T-helper 2 cell treated with Interferon-gamma antibody and Interleukin-4, amounts not matched to agents 5 μg/mL and 100 μg/mL, for 36 hours (primary cell): ENCODE measurements around the gene AP4M1.

ENCODE experiments used
- DNase-seq: peaks from one replicate; pipeline ENCODE4 v3.0.0; 2021; ENCODE audit warnings: low spot score
- H3K27ac Mint-ChIP-seq: one replicate; pipeline ENCODE4 v1.8.0; 2021; ENCODE audit warnings: mild to moderate bottlenecking, mixed read lengths
- H3K27me3 Mint-ChIP-seq: one replicate; pipeline ENCODE4 v1.8.0; 2021; ENCODE audit warnings: low read depth, mixed read lengths
- H3K36me3 Mint-ChIP-seq: one replicate; pipeline ENCODE4 v1.8.0; 2021; ENCODE audit warnings: low read depth, mixed read lengths
- H3K4me1 Mint-ChIP-seq: one replicate; pipeline ENCODE4 v1.8.0; 2021; ENCODE audit warnings: low read depth, mixed read lengths
- H3K4me3 Mint-ChIP-seq: one replicate; pipeline ENCODE4 v1.8.0; 2022; ENCODE audit warnings: mild to moderate bottlenecking, moderate library complexity, mixed read lengths
- H3K9me3 Mint-ChIP-seq: one replicate; pipeline ENCODE4 v1.8.0; 2021; ENCODE audit warnings: mixed read lengths

The AP4M1 gene

GRCh38 chr7:100075418-100075817 lies 26.0 kb upstream of the AP4M1 start:
- no peak overlapping the region for H3K4me3 Mint-ChIP-seq
- H3K4me1 Mint-ChIP-seq = peaks cover 17% of the 10 kb centered on the region
- H3K27me3 Mint-ChIP-seq = no peaks in the 10 kb centered on the region
- no peak overlapping the region for H3K27ac Mint-ChIP-seq
- H3K36me3 Mint-ChIP-seq = peaks cover 83% of the 10 kb centered on the region
- H3K9me3 Mint-ChIP-seq = peaks cover 40% of the 10 kb centered on the region
- no peak for DNase-seq

DNA sequence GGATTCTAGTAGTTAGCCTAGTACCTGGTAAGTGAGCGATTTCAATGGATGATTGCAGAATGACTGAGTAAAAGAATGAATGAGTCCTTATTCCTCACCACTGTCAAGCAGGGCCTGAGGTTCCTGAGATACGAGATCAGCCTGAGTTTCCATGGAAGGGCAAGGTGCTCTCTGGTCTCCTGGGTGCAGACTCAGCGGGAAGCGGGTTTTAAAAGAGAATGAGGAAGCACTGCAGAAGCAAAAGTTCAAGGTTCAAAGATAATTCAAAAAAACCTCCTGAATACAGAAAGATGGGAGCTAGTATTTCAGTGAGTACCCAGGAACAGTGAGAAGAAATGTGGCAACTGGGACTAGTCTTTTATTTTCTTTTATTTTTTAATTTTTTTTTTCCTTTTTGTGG lies 24.2 kb upstream of the AP4M1 start:
- Mint-ChIP-seq H3K36me3 (peaks cover 70% of the 10 kb centered on the region), H3K9me3 (peaks cover 22% of the 10 kb centered on the region), H3K4me1 (peaks cover 25% of the 10 kb centered on the region), H3K4me3 (no peak overlapping the region), H3K27me3 (no peaks in the 10 kb centered on the region), H3K27ac (no peak overlapping the region)
- no peak for DNase-seq

GRCh38 chr7:100079024-100079560 lies 22.4 kb upstream of the AP4M1 start:
- Mint-ChIP-seq H3K27me3 (no peaks in the 10 kb centered on the region), H3K4me1 (peaks cover 33% of the 10 kb centered on the region), H3K27ac (no peak overlapping the region), H3K36me3 (peaks cover 53% of the 10 kb centered on the region), H3K9me3 (peaks cover 15% of the 10 kb centered on the region), H3K4me3 (peak overlapping the region; percentile 34)
- no peak for DNase-seq

DNA sequence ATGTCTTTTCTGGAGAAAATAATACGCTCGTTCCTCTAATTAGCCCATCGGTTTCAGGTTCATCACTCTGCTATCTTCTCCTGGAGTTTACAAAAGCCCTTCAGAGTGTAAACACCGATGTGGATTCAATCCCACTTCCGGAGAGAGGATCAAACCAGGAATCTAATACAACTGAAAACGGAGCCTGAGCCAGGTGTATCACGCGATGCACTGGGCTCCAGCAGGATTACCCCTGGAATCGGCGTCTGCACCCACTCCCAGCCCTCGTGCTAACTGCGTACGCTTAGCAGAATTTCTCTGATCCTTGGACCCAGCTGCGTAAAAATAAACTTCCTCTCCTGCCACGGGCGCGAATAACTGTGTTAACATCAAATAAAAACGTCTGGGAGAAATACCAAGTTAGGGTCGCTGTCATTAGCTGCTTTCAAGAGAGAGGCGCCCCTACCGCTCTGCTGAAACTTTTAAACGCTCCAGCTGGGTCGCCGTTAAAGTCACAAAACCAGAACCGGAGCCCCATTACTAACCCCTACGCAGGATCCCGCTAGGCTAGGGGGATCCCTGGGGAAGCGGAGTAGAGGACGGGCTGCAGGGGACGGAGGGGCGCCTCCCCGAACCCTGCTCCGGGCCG lies 20.4 kb upstream of the AP4M1 start:
- Mint-ChIP-seq H3K27ac (peak overlapping the region; percentile 77), H3K9me3 (peaks cover 5% of the 10 kb centered on the region), H3K36me3 (peaks cover 33% of the 10 kb centered on the region), H3K27me3 (peaks cover 4% of the 10 kb centered on the region), H3K4me1 (peaks cover 31% of the 10 kb centered on the region), H3K4me3 (peak overlapping the region; percentile 91)
- no peak for DNase-seq

GRCh38 chr7:100081535-100082102 lies 19.8 kb upstream of the AP4M1 start, which contains the start of gene ZNF3:
Gene ZNF3 (minus strand): TSS chr7:100081723. CDS start chr7:100077357, 4,366 bp downstream.
- Mint-ChIP-seq H3K36me3 (peaks cover 27% of the 10 kb centered on the region), H3K4me1 (peaks cover 30% of the 10 kb centered on the region), H3K27ac (peak within 1 kb of the TSS; percentile 93), H3K9me3 (peaks cover 4% of the 10 kb centered on the region), H3K4me3 (peak within 1 kb of the TSS; percentile 91), H3K27me3 (peaks cover 5% of the 10 kb centered on the region)
- peak; percentile 99 for DNase-seq

- Mint-ChIP-seq H3K4me1 (peaks cover 30% of the 10 kb centered on the region), H3K27ac (peak overlapping the region; percentile 93), H3K27me3 (peaks cover 5% of the 10 kb centered on the region), H3K9me3 (no peaks in the 10 kb centered on the region), H3K4me3 (peak overlapping the region; percentile 91), H3K36me3 (peaks cover 21% of the 10 kb centered on the region)
- no peak for DNase-seq
Observed at GRCh38 chr7:100082978-100083377, 18.5 kb upstream of the AP4M1 start.

GRCh38 chr7:100085515-100085914 lies 15.9 kb upstream of the AP4M1 start:
- no peak overlapping the region for H3K27ac Mint-ChIP-seq
- H3K36me3 Mint-ChIP-seq = peaks cover 16% of the 10 kb centered on the region
- no peak for DNase-seq
- peaks cover 32% of the 10 kb centered on the region for H3K4me1 Mint-ChIP-seq
- H3K4me3 Mint-ChIP-seq = no peak overlapping the region
- peaks cover 5% of the 10 kb centered on the region for H3K27me3 Mint-ChIP-seq
- H3K9me3 Mint-ChIP-seq = no peaks in the 10 kb centered on the region

- peak overlapping the region; percentile 52 for H3K4me3 Mint-ChIP-seq
- peaks cover 33% of the 10 kb centered on the region for H3K4me1 Mint-ChIP-seq
- DNase-seq = no peak
- H3K36me3 Mint-ChIP-seq = peaks cover 27% of the 10 kb centered on the region
- no peak overlapping the region for H3K27ac Mint-ChIP-seq
- H3K9me3 Mint-ChIP-seq = no peaks in the 10 kb centered on the region
- peaks cover 5% of the 10 kb centered on the region for H3K27me3 Mint-ChIP-seq
Observed at GRCh38 chr7:100087055-100087750, 14.2 kb upstream of the AP4M1 start.

DNA sequence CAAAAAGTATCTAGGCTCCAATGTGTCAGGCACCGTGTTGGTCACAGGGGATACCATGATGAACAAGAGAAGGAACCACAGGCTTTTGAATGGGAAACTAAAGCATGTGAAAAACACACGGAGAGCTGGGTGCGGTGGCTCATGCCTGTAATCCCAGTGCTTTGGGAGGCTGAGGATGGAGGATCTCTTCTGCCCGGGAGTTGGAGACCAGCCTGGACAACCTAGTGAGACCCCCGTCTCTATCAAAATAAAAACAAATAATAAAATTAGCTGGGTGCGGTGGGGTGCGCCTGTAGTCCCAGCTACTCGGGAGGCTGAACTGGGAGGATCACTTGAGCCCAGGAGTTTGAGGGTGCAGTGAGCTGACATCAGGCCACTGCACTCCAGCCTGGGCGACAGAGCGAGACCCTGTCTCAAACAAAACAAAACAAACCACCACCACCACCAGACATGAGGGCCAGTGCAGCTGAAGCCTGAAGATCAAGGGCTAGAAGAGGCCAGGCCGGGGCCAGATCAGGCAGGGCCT lies 13.3 kb upstream of the AP4M1 start:
- peaks cover 37% of the 10 kb centered on the region for H3K36me3 Mint-ChIP-seq
- H3K9me3 Mint-ChIP-seq = no peaks in the 10 kb centered on the region
- no peak for DNase-seq
- peak overlapping the region; percentile 90 for H3K27ac Mint-ChIP-seq
- H3K4me3 Mint-ChIP-seq = peak overlapping the region; percentile 94
- peaks cover 5% of the 10 kb centered on the region for H3K27me3 Mint-ChIP-seq
- peaks cover 25% of the 10 kb centered on the region for H3K4me1 Mint-ChIP-seq

GRCh38 chr7:100088621-100089457 lies 12.6 kb upstream of the AP4M1 start, which contains the start of gene COPS6:
Gene COPS6 (plus strand): TSS chr7:100088969. CDS start chr7:100088991, 22 bp downstream.
- peak within 1 kb of the TSS; percentile 94 for H3K4me3 Mint-ChIP-seq
- no peaks in the 10 kb centered on the region for H3K9me3 Mint-ChIP-seq
- H3K27ac Mint-ChIP-seq = peak within 1 kb of the TSS; percentile 90
- peak; percentile 87 for DNase-seq
- peaks cover 44% of the 10 kb centered on the region for H3K36me3 Mint-ChIP-seq
- H3K4me1 Mint-ChIP-seq = peaks cover 25% of the 10 kb centered on the region
- peaks cover 5% of the 10 kb centered on the region for H3K27me3 Mint-ChIP-seq

DNA sequence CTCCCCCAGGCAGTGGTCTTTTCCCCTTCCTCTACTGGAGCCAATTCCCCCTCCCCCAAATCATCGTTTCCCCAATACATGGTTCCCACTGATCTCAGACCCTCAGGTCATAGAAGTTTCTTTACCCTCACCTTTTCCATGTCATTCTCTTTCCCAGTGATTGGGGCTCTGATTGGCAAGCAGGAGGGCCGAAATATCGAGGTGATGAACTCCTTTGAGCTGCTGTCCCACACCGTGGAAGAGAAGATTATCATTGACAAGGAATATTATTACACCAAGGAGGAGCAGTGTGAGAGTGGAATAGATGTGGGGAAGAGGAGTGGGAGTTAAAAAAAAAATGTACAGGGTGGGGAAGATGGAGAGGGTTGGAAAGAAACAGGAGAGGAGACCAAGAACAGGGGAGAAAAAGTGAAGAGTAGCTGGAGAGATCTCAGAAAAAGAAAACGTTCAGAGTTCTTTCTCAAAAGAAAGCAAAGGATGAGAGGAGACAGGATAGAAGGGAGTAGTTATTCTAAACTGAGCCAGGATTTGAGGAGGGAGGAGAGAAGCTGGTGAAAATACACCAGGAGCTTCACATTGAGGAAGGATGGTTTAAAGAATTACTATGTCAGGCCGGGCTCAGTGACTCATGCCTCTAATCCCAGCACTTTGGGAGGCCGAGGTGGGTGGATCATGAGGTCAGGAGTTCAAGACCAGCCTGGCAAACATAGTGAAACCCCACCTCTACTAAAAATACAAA lies 11.8 kb upstream of the AP4M1 start:
- Mint-ChIP-seq H3K9me3 (no peaks in the 10 kb centered on the region), H3K4me3 (peak overlapping the region; percentile 94), H3K4me1 (peaks cover 25% of the 10 kb centered on the region), H3K36me3 (peaks cover 49% of the 10 kb centered on the region), H3K27ac (peak overlapping the region; percentile 90), H3K27me3 (peaks cover 5% of the 10 kb centered on the region)
- DNase-seq = no peak

- Mint-ChIP-seq H3K9me3 (no peaks in the 10 kb centered on the region), H3K27ac (peak overlapping the region; percentile 69), H3K4me1 (peaks cover 28% of the 10 kb centered on the region), H3K36me3 (peaks cover 61% of the 10 kb centered on the region), H3K27me3 (peaks cover 2% of the 10 kb centered on the region), H3K4me3 (peak overlapping the region; percentile 94)
- DNase-seq = no peak
Observed at GRCh38 chr7:100090527-100091410, 10.7 kb upstream of the AP4M1 start.
